H9 (cell line): ENCODE data around the gene GPR62. TPM values are rescaled to one million over a fixed set of nuclear protein-coding genes. Genes with fewer than 3 reads are reported as not detected.

Experiments
- DNase-seq: peaks from one replicate; pipeline ENCODE4 v3.0.0-alpha.2; 2017
- H2AFZ ChIP-seq: one replicate; pipeline ENCODE4 v1.6.1; 2013; ENCODE audit warnings: mild to moderate bottlenecking, low read length, control low read depth, moderate library complexity
- H2AK5ac ChIP-seq: 2 replicates; pipeline ENCODE4 v1.6.1; 2013; ENCODE audit warnings: low read length, control low read depth, mixed read lengths; ENCODE audit not compliant: insufficient read length
- H2BK120ac ChIP-seq: one replicate; pipeline ENCODE4 v1.6.1; 2013; ENCODE audit warnings: low read depth, mild to moderate bottlenecking, low read length, control low read depth, inconsistent platforms; ENCODE audit not compliant: poor library complexity, severe bottlenecking
- H2BK12ac ChIP-seq: 2 replicates; pipeline ENCODE4 v1.6.1; 2013; ENCODE audit warnings: low read length, control low read depth, mixed read lengths, low read depth; ENCODE audit not compliant: insufficient read length
- H2BK15ac ChIP-seq: 2 replicates; pipeline ENCODE4 v1.6.1; 2013; ENCODE audit warnings: low read depth, low read length, control low read depth
- H2BK20ac ChIP-seq: one replicate; pipeline ENCODE4 v1.6.1; 2013; ENCODE audit warnings: low read depth, mild to moderate bottlenecking, low read length, control low read depth, inconsistent platforms; ENCODE audit not compliant: poor library complexity, severe bottlenecking
- H2BK5ac ChIP-seq: 2 replicates; pipeline ENCODE4 v1.6.1; 2013; ENCODE audit warnings: low read length, control low read depth, mixed read lengths; ENCODE audit not compliant: insufficient read length
- H3K14ac ChIP-seq: 2 replicates; pipeline ENCODE4 v1.6.1; 2013; ENCODE audit warnings: low read length, control low read depth; ENCODE audit not compliant: insufficient read depth
- H3K18ac ChIP-seq: 2 replicates; pipeline ENCODE4 v1.6.1; 2013; ENCODE audit warnings: low read depth, mild to moderate bottlenecking, mixed read lengths, low read length, control low read depth; ENCODE audit not compliant: insufficient read length
- H3K23ac ChIP-seq: 2 replicates; pipeline ENCODE4 v1.6.1; 2013; ENCODE audit warnings: low read length, control low read depth, mixed read lengths, low read depth; ENCODE audit not compliant: insufficient read length
- H3K23me2 ChIP-seq: 2 replicates; pipeline ENCODE4 v1.6.1; 2013; ENCODE audit warnings: low read depth, mild to moderate bottlenecking, mixed read lengths, low read length, control low read depth; ENCODE audit not compliant: insufficient read length, poor library complexity, severe bottlenecking
- H3K27ac ChIP-seq: 2 replicates; pipeline ENCODE4 v1.5.1; 2013; ENCODE audit warnings: low read length, control low read depth, mixed read lengths, low read depth; ENCODE audit not compliant: insufficient read length
- H3K27me3 ChIP-seq: 2 replicates; pipeline ENCODE4 v1.6.1; 2013; ENCODE audit warnings: low read length, control low read depth, inconsistent platforms; ENCODE audit not compliant: insufficient read depth
- H3K4ac ChIP-seq: 2 replicates; pipeline ENCODE4 v1.6.1; 2013; ENCODE audit warnings: low read depth, mild to moderate bottlenecking, control low read depth, inconsistent platforms, low read length, moderate library complexity
- H3K4me1 ChIP-seq: 2 replicates; pipeline ENCODE4 v1.6.1; 2013; ENCODE audit warnings: low read length, control low read depth, inconsistent platforms; ENCODE audit not compliant: insufficient read depth
- H3K4me2 ChIP-seq: 2 replicates; pipeline ENCODE4 v1.6.1; 2013; ENCODE audit warnings: low read length, control low read depth, mixed read lengths; ENCODE audit not compliant: insufficient read length, insufficient read depth
- H3K56ac ChIP-seq: 2 replicates; pipeline ENCODE4 v1.6.1; 2013; ENCODE audit warnings: low read depth, mild to moderate bottlenecking, mixed read lengths, low read length, control low read depth; ENCODE audit not compliant: insufficient read length
- H3K79me1 ChIP-seq: 2 replicates; pipeline ENCODE4 v1.6.1; 2013; ENCODE audit warnings: low read depth, mild to moderate bottlenecking, moderate library complexity, low read length, control low read depth, inconsistent platforms; ENCODE audit not compliant: insufficient read depth, poor library complexity, severe bottlenecking
- H3K79me2 ChIP-seq: 2 replicates; pipeline ENCODE4 v1.6.1; 2013; ENCODE audit warnings: low read length, control low read depth, inconsistent platforms; ENCODE audit not compliant: insufficient read depth
- H3K9ac ChIP-seq: 2 replicates; pipeline ENCODE4 v1.6.1; 2013; ENCODE audit warnings: low read length, control low read depth, mixed read lengths; ENCODE audit not compliant: insufficient read length; ENCODE audit errors: extremely low read depth
- H3K9me3 ChIP-seq: one replicate; pipeline ENCODE4 v1.6.1; 2013; ENCODE audit warnings: low read depth, low read length, inconsistent platforms; ENCODE audit not compliant: control insufficient read depth
- H3T11ph ChIP-seq: one replicate; pipeline ENCODE4 v1.6.1; 2013; ENCODE audit warnings: mild to moderate bottlenecking, low read length, control low read depth, inconsistent platforms
- H4K20me1 ChIP-seq: one replicate; pipeline ENCODE4 v1.6.1; 2013; ENCODE audit not compliant: control insufficient read depth, insufficient read length, insufficient read depth
- H4K5ac ChIP-seq: 2 replicates; pipeline ENCODE4 v1.6.1; 2013; ENCODE audit warnings: low read depth, mild to moderate bottlenecking, mixed read lengths, low read length, control low read depth; ENCODE audit not compliant: insufficient read length
- H4K8ac ChIP-seq: replicated peaks from 2 replicates; pipeline ENCODE4 v1.6.1; 2013; ENCODE audit warnings: low read length, control low read depth, mixed read lengths, low read depth; ENCODE audit not compliant: insufficient read length
- H4K91ac ChIP-seq: 2 replicates; pipeline ENCODE4 v1.6.1; 2013; ENCODE audit warnings: low read depth, mild to moderate bottlenecking, moderate library complexity, mixed read lengths, low read length, control low read depth; ENCODE audit not compliant: insufficient read length
- H3K27ac Mint-ChIP-seq, 3 experiments: 2 replicates in 2 of 3; 3 replicates in 1 of 3; pipeline ENCODE4 v1.8.0; 2020 to 2021; ENCODE audit warnings: mixed read lengths in 3 of 3, mild to moderate bottlenecking in 1 of 3, moderate library complexity in 1 of 3
- H3K27me3 Mint-ChIP-seq: 2 replicates; pipeline ENCODE4 v1.8.0; 2021; ENCODE audit warnings: low read depth, mild to moderate bottlenecking, moderate library complexity, mixed read lengths
- H3K36me3 Mint-ChIP-seq, 3 experiments: 2 replicates in 2 of 3; 3 replicates in 1 of 3; pipeline ENCODE4 v1.8.0; 2020 to 2021; ENCODE audit warnings: low read depth in 3 of 3, mixed read lengths in 3 of 3; ENCODE audit not compliant: insufficient read depth in 1 of 3
- H3K4me1 Mint-ChIP-seq, 2 experiments: 2 replicates each; pipeline ENCODE4 v1.8.0; 2020; ENCODE audit warnings: mixed read lengths in 2 of 2
- H3K4me3 Mint-ChIP-seq, 2 experiments: 2 replicates in 1 of 2; 3 replicates in 1 of 2; pipeline ENCODE4 v1.8.0; 2020 to 2021; ENCODE audit warnings: mild to moderate bottlenecking in 2 of 2, mixed read lengths in 2 of 2, moderate library complexity in 1 of 2
- H3K9me3 Mint-ChIP-seq, 2 experiments: 2 replicates in 1 of 2; 3 replicates in 1 of 2; pipeline ENCODE4 v1.8.0; 2020; ENCODE audit warnings: mild to moderate bottlenecking in 2 of 2, mixed read lengths in 2 of 2, moderate library complexity in 1 of 2
- WGBS: extraction: QIAGEN DNeasy Blood & Tissue Kit; methylation state at CpG from one replicate; pipeline ENCODE4 v1.1.7; 2013; ENCODE audit warnings: missing lambda C conversion rate, low lambda C conversion rate, mixed read lengths; ENCODE audit not compliant: insufficient read length; ENCODE audit errors: extremely low coverage; 5-methylcytosine and 5-hydroxymethylcytosine counted together
- total RNA-seq: library from RNA; stranded (reverse); gene quantifications from 2 replicates; pipeline ENCODE4 v1.2.1, GENCODE V29; 2021
- TF ChIP-seq, protein P1 (sequence below): fragments of 200-600 bp; sonication (generic); conservative IDR thresholded peaks from 3 replicates; pipeline ENCODE4 v1.8.0; 2021; ENCODE audit warnings: antibody characterized with exemption, mild to moderate bottlenecking

Gene GPR62
- total RNA-seq, 1 experiment from 2014 or later: 0.13 TPM

- no CpG with 5 or more reads among the region's 7 CpGs for whole genome bisulfite sequencing
- Histone ChIP-seq H4K8ac (no peak overlapping the region), H3K27me3 (no peaks in the 10 kb centered on the region), H2BK12ac (no peak overlapping the region), H3K4me1 (peaks cover 3% of the 10 kb centered on the region; the same call in 1 of the 2 replicates), H3K18ac (no peak overlapping the region), H3K23me2 (peaks cover 2% of the 10 kb centered on the region), H3K79me1 (no peaks in the 10 kb centered on the region), H3K56ac (no peak overlapping the region), H2AFZ (no peak overlapping the region), H3K4me2 (no peak overlapping the region), H2BK120ac (no peak overlapping the region), H3K14ac (no peak overlapping the region), H3K4ac (no peak overlapping the region), H4K20me1 (peaks cover 3% of the 10 kb centered on the region), H3K23ac (no peak overlapping the region), H2AK5ac (no peak overlapping the region), H4K5ac (no peak overlapping the region), H2BK20ac (no peak overlapping the region), H4K91ac (no peak overlapping the region), H3K9ac (no peak overlapping the region), H3K27ac (no peak overlapping the region), H2BK15ac (no peak overlapping the region), H3T11ph (no peak overlapping the region), H3K9me3 (no peaks in the 10 kb centered on the region), H3K79me2 (no peaks in the 10 kb centered on the region), H2BK5ac (no peak overlapping the region)
- peaks cover 9 to 17% (median 13%) of the 10 kb centered on the region in 3 experiments for H3K36me3 Mint-ChIP-seq
- H3K4me3 Mint-ChIP-seq: no peak overlapping the region
- H3K27ac Mint-ChIP-seq: peak overlapping the region in 1 of 3 experiments; percentile 44; a peak in 1 of 7 replicates
- peaks cover 19 to 30% of the 10 kb centered on the region in 2 experiments for H3K4me1 Mint-ChIP-seq
- peaks cover 1% of the 10 kb centered on the region; the same call in 1 of the 2 replicates for H3K27me3 Mint-ChIP-seq
- no peak for DNase-seq
- TF ChIP-seq, protein P1, sequence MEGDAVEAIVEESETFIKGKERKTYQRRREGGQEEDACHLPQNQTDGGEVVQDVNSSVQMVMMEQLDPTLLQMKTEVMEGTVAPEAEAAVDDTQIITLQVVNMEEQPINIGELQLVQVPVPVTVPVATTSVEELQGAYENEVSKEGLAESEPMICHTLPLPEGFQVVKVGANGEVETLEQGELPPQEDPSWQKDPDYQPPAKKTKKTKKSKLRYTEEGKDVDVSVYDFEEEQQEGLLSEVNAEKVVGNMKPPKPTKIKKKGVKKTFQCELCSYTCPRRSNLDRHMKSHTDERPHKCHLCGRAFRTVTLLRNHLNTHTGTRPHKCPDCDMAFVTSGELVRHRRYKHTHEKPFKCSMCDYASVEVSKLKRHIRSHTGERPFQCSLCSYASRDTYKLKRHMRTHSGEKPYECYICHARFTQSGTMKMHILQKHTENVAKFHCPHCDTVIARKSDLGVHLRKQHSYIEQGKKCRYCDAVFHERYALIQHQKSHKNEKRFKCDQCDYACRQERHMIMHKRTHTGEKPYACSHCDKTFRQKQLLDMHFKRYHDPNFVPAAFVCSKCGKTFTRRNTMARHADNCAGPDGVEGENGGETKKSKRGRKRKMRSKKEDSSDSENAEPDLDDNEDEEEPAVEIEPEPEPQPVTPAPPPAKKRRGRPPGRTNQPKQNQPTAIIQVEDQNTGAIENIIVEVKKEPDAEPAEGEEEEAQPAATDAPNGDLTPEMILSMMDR: no peak
- H3K9me3 Mint-ChIP-seq: no peaks in the 10 kb centered on the region; a peak in 1 of 5 replicates
Observed at GRCh38 chr3:51987568-51987967, 32.4 kb downstream of the GPR62 start.
